CD14-positive monocyte (primary cell): ENCODE measurements around the gene RAC2. TPM values are rescaled to one million over a fixed set of nuclear protein-coding genes. Genes with fewer than 3 reads are reported as not detected.

Experiments used
- DNase-seq, 3 donors: peaks; one replicate each; pipeline ENCODE4 v3.0.0-alpha.2; 2011 to 2022
- H2AFZ ChIP-seq: 2 replicates; pipeline ENCODE4 v1.6.0; 2012; ENCODE audit warnings: mild to moderate bottlenecking, low read depth, low read length, inconsistent platforms; ENCODE audit not compliant: insufficient read depth, poor library complexity, severe bottlenecking
- H3K27ac ChIP-seq, 2 donors: 1 replicate in 1 of 2; 2 replicates in 1 of 2; pipeline ENCODE4 v1.5.1; 2012 to 2013; ENCODE audit warnings: low read length in 2 of 2, control low read depth in 1 of 2, inconsistent platforms in 1 of 2, low read depth in 1 of 2, mild to moderate bottlenecking in 1 of 2
- H3K27me3 ChIP-seq, 2 donors: one replicate each; pipeline versions ENCODE4 v1.6.0 to v1.6.1; 2011 to 2013; ENCODE audit warnings: low read length in 2 of 2; ENCODE audit not compliant: control insufficient read depth in 2 of 2, insufficient read depth in 2 of 2
- H3K36me3 ChIP-seq, 2 donors: replicated peaks in 1 of 2; 1 replicate in 1 of 2; 2 replicates in 1 of 2; pipeline versions ENCODE4 v1.5.1 to v1.6.1; 2012 to 2013; ENCODE audit warnings: low read length in 2 of 2, control low read depth in 1 of 2, inconsistent platforms in 1 of 2, mild to moderate bottlenecking in 1 of 2; ENCODE audit not compliant: insufficient read depth in 2 of 2, control insufficient read depth in 1 of 2
- H3K4me1 ChIP-seq, 2 donors: 1 replicate in 1 of 2; 2 replicates in 1 of 2; pipeline versions ENCODE4 v1.5.1 to v1.6.1; 2012 to 2013; ENCODE audit warnings: low read length in 2 of 2, control low read depth in 1 of 2, inconsistent platforms in 1 of 2, mild to moderate bottlenecking in 1 of 2, moderate library complexity in 1 of 2; ENCODE audit not compliant: insufficient read depth in 2 of 2, control insufficient read depth in 1 of 2
- H3K4me2 ChIP-seq: replicated peaks from 2 replicates; pipeline ENCODE3; 2012; ENCODE audit warnings: low read length, moderate library complexity, mild to moderate bottlenecking; ENCODE audit not compliant: poor library complexity, severe bottlenecking; ENCODE audit errors: extremely low read depth
- H3K4me3 ChIP-seq, 3 experiments: fragments of 200-600 bp in 1 of 3; sonication (generic) in 1 of 3; replicated peaks in 1 of 3; 1 replicate in 2 of 3; 2 replicates in 1 of 3; pipeline ENCODE4 v1.5.1; 2011 to 2013; ENCODE audit warnings: low read length in 3 of 3, mild to moderate bottlenecking in 3 of 3, control low read depth in 2 of 3, low read depth in 2 of 3, inconsistent platforms in 1 of 3, moderate library complexity in 1 of 3
- H3K79me2 ChIP-seq: 2 replicates; pipeline ENCODE4 v1.6.0; 2012; ENCODE audit warnings: mild to moderate bottlenecking, control low read depth, inconsistent platforms, low read length, moderate library complexity; ENCODE audit not compliant: insufficient read depth
- H3K9ac ChIP-seq: 2 replicates; pipeline ENCODE4 v1.6.0; 2017; ENCODE audit warnings: low read length, mild to moderate bottlenecking; ENCODE audit not compliant: insufficient read depth, poor library complexity, severe bottlenecking
- H3K9me3 ChIP-seq, 2 donors: replicated peaks in 1 of 2; 1 replicate in 1 of 2; 2 replicates in 1 of 2; pipeline versions ENCODE4 v1.5.1 to v1.6.1; 2012 to 2013; ENCODE audit warnings: low read length in 2 of 2, control low read depth in 1 of 2; ENCODE audit not compliant: control insufficient read depth in 1 of 2, insufficient read depth in 1 of 2
- H4K20me1 ChIP-seq: 2 replicates; pipeline ENCODE4 v1.6.0; 2012; ENCODE audit warnings: mild to moderate bottlenecking, low read length, control low read depth, moderate library complexity; ENCODE audit not compliant: insufficient read depth
- H3K27ac Mint-ChIP-seq, 7 donors: one replicate each; pipeline ENCODE4 v1.8.0; 2020; ENCODE audit warnings: mild to moderate bottlenecking in 7 of 7, mixed read lengths in 7 of 7, moderate library complexity in 6 of 7, inconsistent platforms in 2 of 7
- H3K27me3 Mint-ChIP-seq, 3 donors: one replicate each; pipeline ENCODE4 v1.8.0; 2021 to 2022; ENCODE audit warnings: low read depth in 3 of 3, mild to moderate bottlenecking in 3 of 3, mixed read lengths in 3 of 3, moderate library complexity in 3 of 3, inconsistent platforms in 1 of 3
- H3K36me3 Mint-ChIP-seq, 2 donors: one replicate each; pipeline ENCODE4 v1.8.0; 2020; ENCODE audit warnings: mixed read lengths in 2 of 2, inconsistent platforms in 1 of 2, mild to moderate bottlenecking in 1 of 2
- H3K4me1 Mint-ChIP-seq: one replicate; pipeline ENCODE4 v1.8.0; 2020; ENCODE audit warnings: mild to moderate bottlenecking, mixed read lengths
- H3K4me3 Mint-ChIP-seq, 2 donors: one replicate each; pipeline ENCODE4 v1.8.0; 2020; ENCODE audit warnings: mild to moderate bottlenecking in 2 of 2, mixed read lengths in 2 of 2, moderate library complexity in 1 of 2
- H3K9me3 Mint-ChIP-seq, 7 donors: one replicate each; pipeline ENCODE4 v1.8.0; 2020 to 2022; ENCODE audit warnings: mixed read lengths in 7 of 7, mild to moderate bottlenecking in 6 of 7, moderate library complexity in 6 of 7, inconsistent platforms in 2 of 7
- whole genome bisulfite sequencing: methylation state at CpG from one replicate; pipeline ENCODE4 v1.1.5; 2013; ENCODE audit warnings: missing lambda C conversion rate; ENCODE audit not compliant: insufficient coverage; 5-methylcytosine and 5-hydroxymethylcytosine counted together
- intact Hi-C, 2 donors: fragments of 100-400 bp; cut with micrococcal nuclease; formaldehyde crosslinking; loops; one replicate each; pipeline versions ENCODE4 v1.15.0 to v1.15.1; 2023
- polyA plus RNA-seq, 3 donors: library from polyadenylated mRNA; depleted of rRNA in 1 of 3; unstranded in 2 of 3; stranded (reverse) in 1 of 3; fragments of 300-500 nt in 2 of 3; fragments of >200 nt in 1 of 3; fragmentation: Illumina TruSeq in 2 of 3; gene quantifications; 1 replicate in 2 of 3; 2 replicates in 1 of 3; pipeline ENCODE4 v1.2.3, GENCODE V29; 2012 to 2021
- TF ChIP-seq, protein P1 (sequence below): fragments of 200-600 bp; IDR thresholded peaks from one replicate; pipeline ENCODE4 v1.8.0; 2022; ENCODE audit warnings: antibody characterized with exemption, mild to moderate bottlenecking

RAC2 gene
- polyA plus RNA-seq, 3 donors, result 360 to 529 (median 526) TPM

- H3K9ac ChIP-seq, result peak overlapping the region; percentile 72
- no peaks in the 10 kb centered on the region for H4K20me1 ChIP-seq
- peak overlapping the region; percentile 89 to 94 for H3K27ac ChIP-seq
- H3K4me3 ChIP-seq, result peak overlapping the region in 2 of 3 experiments; percentile 57 to 82
- Mint-ChIP-seq H3K36me3 (peaks cover 2 to 4% of the 10 kb centered on the region in 2 donors), H3K27me3 (peaks cover 5 to 14% (median 7%) of the 10 kb centered on the region in 3 donors), H3K4me3 (peak overlapping the region; percentile 77 to 87), H3K9me3 (peaks cover 12 to 18% (median 14%) of the 10 kb centered on the region in 7 donors), H3K4me1 (peaks cover 51% of the 10 kb centered on the region), H3K27ac (peak overlapping the region; percentile 95 to 98 (median 97))
- TF ChIP-seq, protein P1, sequence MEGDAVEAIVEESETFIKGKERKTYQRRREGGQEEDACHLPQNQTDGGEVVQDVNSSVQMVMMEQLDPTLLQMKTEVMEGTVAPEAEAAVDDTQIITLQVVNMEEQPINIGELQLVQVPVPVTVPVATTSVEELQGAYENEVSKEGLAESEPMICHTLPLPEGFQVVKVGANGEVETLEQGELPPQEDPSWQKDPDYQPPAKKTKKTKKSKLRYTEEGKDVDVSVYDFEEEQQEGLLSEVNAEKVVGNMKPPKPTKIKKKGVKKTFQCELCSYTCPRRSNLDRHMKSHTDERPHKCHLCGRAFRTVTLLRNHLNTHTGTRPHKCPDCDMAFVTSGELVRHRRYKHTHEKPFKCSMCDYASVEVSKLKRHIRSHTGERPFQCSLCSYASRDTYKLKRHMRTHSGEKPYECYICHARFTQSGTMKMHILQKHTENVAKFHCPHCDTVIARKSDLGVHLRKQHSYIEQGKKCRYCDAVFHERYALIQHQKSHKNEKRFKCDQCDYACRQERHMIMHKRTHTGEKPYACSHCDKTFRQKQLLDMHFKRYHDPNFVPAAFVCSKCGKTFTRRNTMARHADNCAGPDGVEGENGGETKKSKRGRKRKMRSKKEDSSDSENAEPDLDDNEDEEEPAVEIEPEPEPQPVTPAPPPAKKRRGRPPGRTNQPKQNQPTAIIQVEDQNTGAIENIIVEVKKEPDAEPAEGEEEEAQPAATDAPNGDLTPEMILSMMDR, result no peak
- H2AFZ ChIP-seq, result peak overlapping the region; percentile 72
- peaks cover 52 to 53% of the 10 kb centered on the region in 2 donors for H3K4me1 ChIP-seq
- H3K79me2 ChIP-seq, result no peaks in the 10 kb centered on the region
- 33% methylated on average over 17 of the region's 18 CpGs for WGBS
- H3K27me3 ChIP-seq, result no peaks in the 10 kb centered on the region
- peaks cover 13 to 14% of the 10 kb centered on the region in 2 donors for H3K9me3 ChIP-seq
- DNase-seq, result no peak
- H3K36me3 ChIP-seq, result no peaks in the 10 kb centered on the region
- intact Hi-C loops, result loop anchor here in 1 of 2 donors (2.0 to 5.0 kb wide), 2 partner anchors 36 to 190 kb away; no protein-coding TSS in a partner anchor
- peak overlapping the region; percentile 90 for H3K4me2 ChIP-seq
Observed at GRCh38 chr22:37266581-37267134, 22.6 kb upstream of the RAC2 start.

GRCh38 chr22:37263966-37264887 lies 20.2 kb upstream of the RAC2 start:
- peaks cover 45% of the 10 kb centered on the region for H3K4me1 Mint-ChIP-seq
- Histone ChIP-seq H3K4me1 (peaks cover 41 to 49% of the 10 kb centered on the region in 2 donors), H2AFZ (no peak overlapping the region), H3K9me3 (peaks cover 13 to 14% of the 10 kb centered on the region in 2 donors), H3K27ac (no peak overlapping the region), H3K4me3 (no peak overlapping the region), H4K20me1 (no peaks in the 10 kb centered on the region), H3K9ac (no peak overlapping the region), H3K36me3 (no peaks in the 10 kb centered on the region), H3K27me3 (peaks cover 0 to 2% of the 10 kb centered on the region in 2 donors), H3K79me2 (no peaks in the 10 kb centered on the region), H3K4me2 (no peak overlapping the region)
- no peak for DNase-seq
- intact Hi-C loops, result no loop called here
- H3K9me3 Mint-ChIP-seq, result peaks cover 8 to 16% (median 14%) of the 10 kb centered on the region in 7 donors
- 99% methylated on average over 7 of the region's 10 CpGs for WGBS
- H3K4me3 Mint-ChIP-seq, result no peak overlapping the region
- peaks cover 9 to 19% (median 13%) of the 10 kb centered on the region in 3 donors for H3K27me3 Mint-ChIP-seq
- peaks cover 2 to 4% of the 10 kb centered on the region in 2 donors for H3K36me3 Mint-ChIP-seq
- peak overlapping the region in 1 of 7 donors; percentile 48 for H3K27ac Mint-ChIP-seq
- TF ChIP-seq, protein P1, result no peak
